ENCODE measurements around the gene TTC31.

DNA sequence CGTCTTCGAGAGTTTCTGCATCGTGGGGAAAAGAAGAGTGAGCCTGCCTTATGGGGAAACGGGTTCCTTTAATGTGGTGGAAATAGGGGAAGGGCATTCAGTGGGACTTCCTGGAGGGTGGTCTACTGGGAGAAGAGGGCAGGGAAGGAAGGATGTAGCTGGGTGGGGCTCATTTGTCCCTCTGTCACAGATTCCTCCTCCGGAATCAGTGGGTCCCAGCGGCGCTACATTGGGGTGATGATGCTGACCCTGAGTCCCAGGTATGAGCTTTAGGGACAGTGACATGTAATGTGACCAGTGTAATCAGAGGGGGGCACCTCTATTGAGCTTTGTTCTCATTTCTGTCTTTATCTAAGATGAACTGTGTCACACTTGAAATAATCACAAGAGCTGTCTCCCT is 48.8 kb downstream of the TTC31 start:
- TF ChIP-seq, protein P1, sequence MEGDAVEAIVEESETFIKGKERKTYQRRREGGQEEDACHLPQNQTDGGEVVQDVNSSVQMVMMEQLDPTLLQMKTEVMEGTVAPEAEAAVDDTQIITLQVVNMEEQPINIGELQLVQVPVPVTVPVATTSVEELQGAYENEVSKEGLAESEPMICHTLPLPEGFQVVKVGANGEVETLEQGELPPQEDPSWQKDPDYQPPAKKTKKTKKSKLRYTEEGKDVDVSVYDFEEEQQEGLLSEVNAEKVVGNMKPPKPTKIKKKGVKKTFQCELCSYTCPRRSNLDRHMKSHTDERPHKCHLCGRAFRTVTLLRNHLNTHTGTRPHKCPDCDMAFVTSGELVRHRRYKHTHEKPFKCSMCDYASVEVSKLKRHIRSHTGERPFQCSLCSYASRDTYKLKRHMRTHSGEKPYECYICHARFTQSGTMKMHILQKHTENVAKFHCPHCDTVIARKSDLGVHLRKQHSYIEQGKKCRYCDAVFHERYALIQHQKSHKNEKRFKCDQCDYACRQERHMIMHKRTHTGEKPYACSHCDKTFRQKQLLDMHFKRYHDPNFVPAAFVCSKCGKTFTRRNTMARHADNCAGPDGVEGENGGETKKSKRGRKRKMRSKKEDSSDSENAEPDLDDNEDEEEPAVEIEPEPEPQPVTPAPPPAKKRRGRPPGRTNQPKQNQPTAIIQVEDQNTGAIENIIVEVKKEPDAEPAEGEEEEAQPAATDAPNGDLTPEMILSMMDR (IDR thresholded peaks at IDR 0.05): no peak
- no peak for TF ChIP-seq POLR2AphosphoS5 (IDR thresholded peaks at IDR 0.05)
- TF ChIP-seq EP300 (IDR thresholded peaks at IDR 0.05): no peak

Data from suprapubic skin (tissue), 4 donors.